Fibroblast of peridontal ligament (primary cell): ENCODE data around the gene P3H3.
A peak's percentile ranks its signal among the peaks of the same experiment; 100 is the strongest.

Experiments
- DNase-seq: peaks from one replicate; pipeline ENCODE4 v3.0.0-alpha.2; 2010; ENCODE audit errors: extremely low read depth

The P3H3 gene

GRCh38 chr12:6826734-6827436 is 1.3 kb upstream of the P3H3 start:
- DNase-seq, result no peak

GRCh38 chr12:6827437-6827911 is 733 bp upstream of the P3H3 start:
- peak; percentile 73 for DNase-seq

- peak; percentile 27 for DNase-seq
Measured at GRCh38 chr12:6828781-6829535, 751 bp downstream of the P3H3 start.

- DNase-seq, result peak; percentile 49
Measured at GRCh38 chr12:6829536-6830220, 1.5 kb downstream of the P3H3 start.

- no peak for DNase-seq
Measured at GRCh38 chr12:6830286-6830890, 2.2 kb downstream of the P3H3 start.

- no peak for DNase-seq
Measured at GRCh38 chr12:6830999-6831398, 2.8 kb downstream of the P3H3 start.

- DNase-seq, result no peak
Measured at GRCh38 chr12:6831450-6831995, 3.3 kb downstream of the P3H3 start.

- DNase-seq, result no peak
Measured at GRCh38 chr12:6832125-6832524, 3.9 kb downstream of the P3H3 start.

- no peak for DNase-seq
Measured at GRCh38 chr12:6833189-6833890, 5.1 kb downstream of the P3H3 start.

GRCh38 chr12:6834254-6834653 is 6.0 kb downstream of the P3H3 start:
- no peak for DNase-seq

- DNase-seq, result no peak
Measured at GRCh38 chr12:6834873-6835272, 6.7 kb downstream of the P3H3 start.

- DNase-seq, result no peak
Measured at GRCh38 chr12:6836851-6837250, 8.6 kb downstream of the P3H3 start.

- DNase-seq, result no peak
Measured at GRCh38 chr12:6837370-6838060, 9.3 kb downstream of the P3H3 start.

- DNase-seq, result no peak
Measured at GRCh38 chr12:6838854-6839253, 10.6 kb downstream of the P3H3 start.

- no peak for DNase-seq
Measured at GRCh38 chr12:6839482-6840201, 11.4 kb downstream of the P3H3 start.

- no peak for DNase-seq
Measured at GRCh38 chr12:6840330-6840729, 12.1 kb downstream of the P3H3 start.

- DNase-seq, result no peak
Measured at GRCh38 chr12:6840761-6841515, 12.7 kb downstream of the P3H3 start, which contains the start of gene GNB3. Gene GNB3 (plus strand): TSS chr12:6840925. CDS start chr12:6841288, 363 bp downstream.

GRCh38 chr12:6842075-6842474 is 13.9 kb downstream of the P3H3 start:
- no peak for DNase-seq
